Measurements from ENCODE around the gene CCL17.
"Not testable (repeated sequence)": the region's sequence is repeated elsewhere in the genome, so short reads cannot be mapped to it uniquely, and the experiment has no call there.

The CCL17 gene

GRCh38 chr16:57396786-57397185, 7.8 kb upstream of the CCL17 start:
- no peak for DNase-seq (ENCODE audit: low read depth in 2 of 2)

GRCh38 chr16:57397493-57397892, 7.1 kb upstream of the CCL17 start:
- not testable (repeated sequence) for DNase-seq (ENCODE audit: low read depth in 2 of 2)

GRCh38 chr16:57401943-57402640, 2.5 kb upstream of the CCL17 start:
- DNase-seq (ENCODE audit: low read depth in 2 of 2) = no peak

- no peak for DNase-seq (ENCODE audit: low read depth in 2 of 2)
Observed at GRCh38 chr16:57405097-57405496, 530 bp downstream of the CCL17 start.

- DNase-seq (ENCODE audit: low read depth in 2 of 2) = no peak
Observed at GRCh38 chr16:57406881-57407280, 2.3 kb downstream of the CCL17 start.

GRCh38 chr16:57407521-57408353, 3.2 kb downstream of the CCL17 start:
- DNase-seq (ENCODE audit: low read depth in 2 of 2) = no peak

GRCh38 chr16:57409065-57409464, 4.5 kb downstream of the CCL17 start:
- no peak for DNase-seq (ENCODE audit: low read depth in 2 of 2)

GRCh38 chr16:57409870-57410587, 5.5 kb downstream of the CCL17 start:
- no peak for DNase-seq (ENCODE audit: low read depth in 2 of 2)

GRCh38 chr16:57411362-57411976, 6.9 kb downstream of the CCL17 start:
- no peak for DNase-seq (ENCODE audit: low read depth in 2 of 2)

- DNase-seq (ENCODE audit: low read depth in 2 of 2) = no peak
Observed at GRCh38 chr16:57412584-57412983, 8.0 kb downstream of the CCL17 start.

GRCh38 chr16:57413301-57413730, 8.7 kb downstream of the CCL17 start:
- DNase-seq (ENCODE audit: low read depth in 2 of 2) = no peak

- DNase-seq (ENCODE audit: low read depth in 2 of 2) = no peak
Observed at GRCh38 chr16:57413733-57414132, 9.2 kb downstream of the CCL17 start.

- DNase-seq (ENCODE audit: low read depth in 2 of 2) = no peak
Observed at GRCh38 chr16:57416084-57416483, 11.5 kb downstream of the CCL17 start.

GRCh38 chr16:57419506-57419905, 14.9 kb downstream of the CCL17 start:
- no peak for DNase-seq (ENCODE audit: low read depth in 2 of 2)

- DNase-seq (ENCODE audit: low read depth in 2 of 2) = no peak
Observed at GRCh38 chr16:57422026-57422944, 17.7 kb downstream of the CCL17 start.

GRCh38 chr16:57423152-57423551, 18.6 kb downstream of the CCL17 start:
- DNase-seq (ENCODE audit: low read depth in 2 of 2) = no peak

- DNase-seq (ENCODE audit: low read depth in 2 of 2) = no peak
Observed at GRCh38 chr16:57424583-57424982, 20.0 kb downstream of the CCL17 start.

GRCh38 chr16:57426356-57426755, 21.8 kb downstream of the CCL17 start:
- no peak for DNase-seq (ENCODE audit: low read depth in 2 of 2)

GRCh38 chr16:57427307-57427706, 22.7 kb downstream of the CCL17 start:
- no peak for DNase-seq (ENCODE audit: low read depth in 2 of 2)

- no peak for DNase-seq (ENCODE audit: low read depth in 2 of 2)
Observed at GRCh38 chr16:57427824-57428223, 23.3 kb downstream of the CCL17 start.

- DNase-seq (ENCODE audit: low read depth in 2 of 2) = no peak
Observed at GRCh38 chr16:57430955-57431354, 26.4 kb downstream of the CCL17 start.

Data from activated CD8-positive, alpha-beta memory T cell treated with anti-CD3 and anti-CD28 coated beads for 4 hours (primary cell).